HEK293 (cell line): Measurements from ENCODE around the gene RND2.

Experiments used
- GLI4 ChIP-seq: fragments of 450-650 bp; formaldehyde crosslinking; IDR thresholded peaks from 2 replicates; pipeline ENCODE4 v1.5.1; 2016; ENCODE audit warnings: missing biosample characterization, missing genetic modification characterization
- ZFP41 ChIP-seq: fragments of 450-650 bp; formaldehyde crosslinking; IDR thresholded peaks from 2 replicates; pipeline ENCODE4 v1.5.1; 2016; ENCODE audit warnings: missing biosample characterization, missing genetic modification characterization, borderline replicate concordance
- ZNF112 ChIP-seq: fragments of 450-650 bp; formaldehyde crosslinking; IDR thresholded peaks from 2 replicates; pipeline ENCODE4 v1.5.0; 2017; ENCODE audit warnings: missing biosample characterization, missing genetic modification characterization
- ZNF26 ChIP-seq: fragments of 450-650 bp; formaldehyde crosslinking; IDR thresholded peaks from 2 replicates; pipeline ENCODE4 v1.5.1; 2016; ENCODE audit warnings: missing biosample characterization, missing genetic modification characterization
- ZNF274 ChIP-seq, 2 experiments: fragments of 200-500 bp in 1 of 2; fragments of 450-650 bp in 1 of 2; sonication (Bioruptor generic) in 1 of 2; formaldehyde crosslinking in 1 of 2; IDR thresholded peaks; 2 replicates each; pipeline versions ENCODE4 v1.5.1 to v1.6.1; 2014 to 2016; ENCODE audit warnings: borderline replicate concordance in 1 of 2, inconsistent platforms in 1 of 2, low read length in 1 of 2, missing biosample characterization in 1 of 2, missing genetic modification characterization in 1 of 2
- ZNF639 ChIP-seq: fragments of 450-650 bp; formaldehyde crosslinking; IDR thresholded peaks from 2 replicates; pipeline ENCODE4 v1.5.1; 2016; ENCODE audit warnings: missing biosample characterization, missing genetic modification characterization
- TF ChIP-seq, protein P1 (sequence below): fragments of 450-650 bp; formaldehyde crosslinking; IDR thresholded peaks from 2 replicates; pipeline ENCODE4 v1.5.1; 2016; ENCODE audit warnings: missing biosample characterization, missing genetic modification characterization
- TF ChIP-seq, protein P2 (sequence below): fragments of 450-650 bp; formaldehyde crosslinking; IDR thresholded peaks from 2 replicates; pipeline ENCODE4 v1.5.1; 2016; ENCODE audit warnings: missing biosample characterization, missing genetic modification characterization
- TF ChIP-seq, protein P3 (sequence below): fragments of 450-650 bp; formaldehyde crosslinking; IDR thresholded peaks from 2 replicates; pipeline ENCODE4 v1.5.1; 2017; ENCODE audit warnings: missing biosample characterization, missing genetic modification characterization

GRCh38 chr17:42991471-42991870, 33.6 kb upstream of the RND2 start:
- TF ChIP-seq ZNF639 (no peak), ZNF274 (IDR thresholded peaks at IDR 0.05; ENCODE audit: low read length) (no peak), ZNF274 (tag by site-specific recombination; IDR thresholded peaks at IDR 0.05; ENCODE audit: borderline replicate concordance) (no peak), GLI4 (tag by site-specific recombination) (no peak), ZFP41 (tag by site-specific recombination) (no peak), ZNF112 (tag by site-specific recombination) (no peak), ZNF26 (tag by site-specific recombination) (no peak)
- TF ChIP-seq, protein P1, sequence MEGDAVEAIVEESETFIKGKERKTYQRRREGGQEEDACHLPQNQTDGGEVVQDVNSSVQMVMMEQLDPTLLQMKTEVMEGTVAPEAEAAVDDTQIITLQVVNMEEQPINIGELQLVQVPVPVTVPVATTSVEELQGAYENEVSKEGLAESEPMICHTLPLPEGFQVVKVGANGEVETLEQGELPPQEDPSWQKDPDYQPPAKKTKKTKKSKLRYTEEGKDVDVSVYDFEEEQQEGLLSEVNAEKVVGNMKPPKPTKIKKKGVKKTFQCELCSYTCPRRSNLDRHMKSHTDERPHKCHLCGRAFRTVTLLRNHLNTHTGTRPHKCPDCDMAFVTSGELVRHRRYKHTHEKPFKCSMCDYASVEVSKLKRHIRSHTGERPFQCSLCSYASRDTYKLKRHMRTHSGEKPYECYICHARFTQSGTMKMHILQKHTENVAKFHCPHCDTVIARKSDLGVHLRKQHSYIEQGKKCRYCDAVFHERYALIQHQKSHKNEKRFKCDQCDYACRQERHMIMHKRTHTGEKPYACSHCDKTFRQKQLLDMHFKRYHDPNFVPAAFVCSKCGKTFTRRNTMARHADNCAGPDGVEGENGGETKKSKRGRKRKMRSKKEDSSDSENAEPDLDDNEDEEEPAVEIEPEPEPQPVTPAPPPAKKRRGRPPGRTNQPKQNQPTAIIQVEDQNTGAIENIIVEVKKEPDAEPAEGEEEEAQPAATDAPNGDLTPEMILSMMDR (tag by site-specific recombination), result no peak
- TF ChIP-seq, protein P2, sequence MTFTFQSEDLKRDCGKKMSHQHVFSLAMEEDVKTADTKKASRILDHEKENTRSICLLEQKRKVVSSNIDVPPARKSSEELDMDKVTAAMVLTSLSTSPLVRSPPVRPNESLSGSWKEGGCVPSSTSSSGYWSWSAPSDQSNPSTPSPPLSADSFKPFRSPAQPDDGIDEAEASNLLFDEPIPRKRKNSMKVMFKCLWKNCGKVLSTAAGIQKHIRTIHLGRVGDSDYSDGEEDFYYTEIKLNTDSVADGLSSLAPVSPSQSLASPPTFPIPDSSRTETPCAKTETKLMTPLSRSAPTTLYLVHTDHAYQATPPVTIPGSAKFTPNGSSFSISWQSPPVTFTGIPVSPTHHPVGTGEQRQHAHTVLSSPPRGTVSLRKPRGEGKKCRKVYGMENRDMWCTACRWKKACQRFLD (tag by site-specific recombination), result no peak
- TF ChIP-seq, protein P3, sequence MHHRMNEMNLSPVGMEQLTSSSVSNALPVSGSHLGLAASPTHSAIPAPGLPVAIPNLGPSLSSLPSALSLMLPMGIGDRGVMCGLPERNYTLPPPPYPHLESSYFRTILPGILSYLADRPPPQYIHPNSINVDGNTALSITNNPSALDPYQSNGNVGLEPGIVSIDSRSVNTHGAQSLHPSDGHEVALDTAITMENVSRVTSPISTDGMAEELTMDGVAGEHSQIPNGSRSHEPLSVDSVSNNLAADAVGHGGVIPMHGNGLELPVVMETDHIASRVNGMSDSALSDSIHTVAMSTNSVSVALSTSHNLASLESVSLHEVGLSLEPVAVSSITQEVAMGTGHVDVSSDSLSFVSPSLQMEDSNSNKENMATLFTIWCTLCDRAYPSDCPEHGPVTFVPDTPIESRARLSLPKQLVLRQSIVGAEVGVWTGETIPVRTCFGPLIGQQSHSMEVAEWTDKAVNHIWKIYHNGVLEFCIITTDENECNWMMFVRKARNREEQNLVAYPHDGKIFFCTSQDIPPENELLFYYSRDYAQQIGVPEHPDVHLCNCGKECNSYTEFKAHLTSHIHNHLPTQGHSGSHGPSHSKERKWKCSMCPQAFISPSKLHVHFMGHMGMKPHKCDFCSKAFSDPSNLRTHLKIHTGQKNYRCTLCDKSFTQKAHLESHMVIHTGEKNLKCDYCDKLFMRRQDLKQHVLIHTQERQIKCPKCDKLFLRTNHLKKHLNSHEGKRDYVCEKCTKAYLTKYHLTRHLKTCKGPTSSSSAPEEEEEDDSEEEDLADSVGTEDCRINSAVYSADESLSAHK, result no peak
